HG03460 (cell line): Measurements from ENCODE around the gene SC5D.

Source experiments
- ATAC-seq: cut with Tn5 transposase; IDR thresholded peaks from one replicate; pipeline ENCODE4 v1.9.1; 2021; ENCODE audit not compliant: unreplicated experiment

The SC5D gene

DNA sequence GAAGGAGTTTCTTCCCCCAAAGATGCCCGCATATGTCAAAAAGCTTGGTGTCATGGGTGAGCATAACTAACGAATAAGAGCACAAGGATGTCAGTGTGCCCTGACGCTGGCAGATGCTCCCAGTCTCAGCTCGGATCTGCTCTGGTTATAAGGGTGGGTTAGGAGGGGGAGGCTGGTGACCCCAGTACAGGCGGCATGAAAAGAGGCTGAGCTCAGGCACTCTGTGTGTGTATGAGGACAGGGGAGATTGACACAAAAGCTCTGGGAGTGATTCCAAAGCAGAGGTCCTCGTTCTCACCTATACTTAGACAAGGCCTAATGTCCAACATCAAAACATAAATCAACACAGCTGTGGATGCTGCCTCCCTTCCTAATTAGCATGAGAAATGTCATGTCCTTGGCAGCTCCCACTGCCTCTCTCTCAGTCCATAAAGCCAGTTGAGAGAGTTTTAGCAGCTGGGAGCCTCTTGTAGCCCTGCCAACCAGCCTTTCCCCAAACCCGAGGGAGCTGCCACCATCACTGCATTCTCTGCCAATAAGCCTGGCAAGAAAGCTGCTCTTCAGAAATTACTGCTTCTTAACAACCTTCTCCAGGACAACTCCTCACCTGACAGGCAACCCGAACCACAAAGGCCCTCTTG lies 59.8 kb downstream of the SC5D start:
- ATAC-seq = no peak

DNA sequence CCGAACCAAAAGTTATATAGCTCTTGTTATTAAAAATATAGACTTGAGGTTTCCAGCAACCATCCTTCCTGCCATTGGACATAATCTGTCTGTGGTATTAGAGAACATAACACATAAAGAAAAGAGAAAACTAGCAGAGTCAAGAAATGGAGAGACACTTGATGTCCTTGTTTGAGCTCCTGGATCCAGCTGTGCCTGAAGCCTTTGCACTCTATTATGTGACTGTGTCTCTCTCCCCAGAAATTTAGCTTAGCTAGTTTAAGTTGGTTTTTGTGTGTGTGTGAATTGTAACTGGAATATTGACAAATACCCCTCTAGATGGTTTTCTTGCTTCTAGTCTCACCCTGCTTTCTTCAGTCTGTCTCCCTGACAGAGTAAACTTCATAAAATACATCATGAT lies 61.6 kb downstream of the SC5D start:
- no peak for ATAC-seq

DNA sequence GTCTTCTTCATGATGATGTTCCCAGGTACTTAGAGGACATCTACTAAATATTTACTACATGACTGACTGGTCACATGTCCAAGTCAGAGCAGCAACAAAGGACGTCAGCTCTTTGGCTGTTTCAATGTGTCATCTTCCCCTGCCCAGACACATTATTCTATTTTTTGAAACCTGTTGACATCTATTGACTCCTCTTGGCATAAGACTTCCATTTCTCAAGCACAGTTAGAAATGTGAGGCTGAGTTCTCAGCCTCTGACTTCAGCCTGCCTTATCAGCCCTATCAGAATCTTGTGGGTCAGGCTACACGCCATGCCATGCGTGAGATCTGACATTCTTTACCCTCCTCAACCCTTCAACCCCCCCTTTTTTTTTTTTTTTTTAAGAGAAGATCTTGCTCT lies 63.8 kb downstream of the SC5D start:
- no peak for ATAC-seq
